ENCODE measurements around the gene UBE2U. TPM values are rescaled to one million over a fixed set of nuclear protein-coding genes. Genes with fewer than 3 reads are reported as not detected.

Gene UBE2U
- not detected in 5 replicates for total RNA-seq (2022; extraction: Qiagen RNA extraction; ENCODE audit: low read depth)

GRCh38 chr1:64203420-64203819 is at the start of gene UBE2U:
UBE2U (plus strand) TSS chr1:64203623; CDS start chr1:64204051, 428 bp downstream.

